ENCODE data around the gene RNF103. TPM values are rescaled to one million over a fixed set of nuclear protein-coding genes. Genes with fewer than 3 reads are reported as not detected.

The RNF103 gene
- total and polyA plus RNA-seq, 7 donors = 6.9 to 45.9 (median 22.5) TPM

GRCh38 chr2:86617153-86617552, 6.5 kb downstream of the RNF103 start:
- ATAC-seq = no peak
- no peak overlapping the region for H3K27ac ChIP-seq
- H3K36me3 ChIP-seq (ENCODE audit: insufficient read depth in 1 of 2, low read depth in 1 of 2) = peaks cover 0 to 77% of the 10 kb centered on the region in 2 donors
- DNase-seq = no peak
- intact Hi-C loops (cut with DNase I) = loop anchor here in 1 of 2 donors (10.0 kb wide), 1 partner anchor 392 kb away; no protein-coding TSS in a partner anchor
- H3K4me3 ChIP-seq = no peak overlapping the region
- H3K27me3 ChIP-seq (ENCODE audit: insufficient read depth in 3 of 3, low read length in 2 of 3) = no peaks in the 10 kb centered on the region
- WGBS, 3 donors = 83 to 87% (median 87%) methylated on average over 3 of the region's 3 CpGs
- no peaks in the 10 kb centered on the region for H3K9me3 ChIP-seq
- H3K4me1 ChIP-seq = peaks cover 37% of the 10 kb centered on the region
- TF ChIP-seq CTCF (IDR thresholded peaks at IDR 0.05) = no peak

GRCh38 chr2:86616502-86616901, 7.2 kb downstream of the RNF103 start:
- DNase-seq = no peak
- no peaks in the 10 kb centered on the region for H3K9me3 ChIP-seq
- whole genome bisulfite sequencing, 3 donors = 73 to 75% (median 75%) methylated on average over 3 of the region's 3 CpGs
- peaks cover 0 to 83% of the 10 kb centered on the region in 2 donors for H3K36me3 ChIP-seq (ENCODE audit: insufficient read depth in 1 of 2, low read depth in 1 of 2)
- intact Hi-C loops (cut with DNase I) = loop anchor here in 1 of 2 donors (10.0 kb wide), 1 partner anchor 392 kb away; no protein-coding TSS in a partner anchor
- H3K4me1 ChIP-seq = peaks cover 37% of the 10 kb centered on the region
- no peak for TF ChIP-seq CTCF (IDR thresholded peaks at IDR 0.05)
- no peak overlapping the region for H3K4me3 ChIP-seq
- no peaks in the 10 kb centered on the region for H3K27me3 ChIP-seq (ENCODE audit: insufficient read depth in 3 of 3, low read length in 2 of 3)
- H3K27ac ChIP-seq = no peak overlapping the region
- no peak for ATAC-seq

- intact Hi-C loops (cut with DNase I) = loop anchor here in 1 of 2 donors (10.0 kb wide), 1 partner anchor 391 kb away; no protein-coding TSS in a partner anchor
- DNase-seq = no peak
- no peak overlapping the region for H3K27ac ChIP-seq
Observed at GRCh38 chr2:86615596-86615995, 8.1 kb downstream of the RNF103 start.

GRCh38 chr2:86613515-86613914, 10.2 kb downstream of the RNF103 start:
- Histone ChIP-seq H3K27ac (no peak overlapping the region), H3K27me3 (ENCODE audit: insufficient read depth in 3 of 3, low read length in 2 of 3) (no peaks in the 10 kb centered on the region), H3K36me3 (ENCODE audit: insufficient read depth in 1 of 2, low read depth in 1 of 2) (peaks cover 0 to 95% of the 10 kb centered on the region in 2 donors), H3K4me3 (no peak overlapping the region), H3K4me1 (peaks cover 16% of the 10 kb centered on the region), H3K9me3 (no peaks in the 10 kb centered on the region)
- DNase-seq (no peak), ATAC-seq (no peak)
- 73 to 83% (median 75%) methylated on average over 4 of the region's 4 CpGs for WGBS, 3 donors
- TF ChIP-seq CTCF (IDR thresholded peaks at IDR 0.05) = no peak
- intact Hi-C loops (cut with DNase I) = loop anchor here in 1 of 2 donors (10.0 kb wide), 1 partner anchor 389 kb away; no protein-coding TSS in a partner anchor

More at GRCh38 chr2:86615596-86615995, 8.1 kb downstream of the RNF103 start:
- no peak for TF ChIP-seq CTCF (IDR thresholded peaks at IDR 0.05)
- Histone ChIP-seq H3K4me1 (peaks cover 33% of the 10 kb centered on the region), H3K36me3 (ENCODE audit: insufficient read depth in 1 of 2, low read depth in 1 of 2) (peaks cover 0 to 92% of the 10 kb centered on the region in 2 donors), H3K4me3 (no peak overlapping the region), H3K27me3 (ENCODE audit: insufficient read depth in 3 of 3, low read length in 2 of 3) (no peaks in the 10 kb centered on the region), H3K9me3 (no peaks in the 10 kb centered on the region)
- ATAC-seq = peak in 2 of 4 donors; percentile 48 to 50

- Histone ChIP-seq H3K4me3 (no peak overlapping the region), H3K27me3 (ENCODE audit: insufficient read depth in 3 of 3, low read length in 2 of 3) (no peaks in the 10 kb centered on the region), H3K9me3 (no peaks in the 10 kb centered on the region), H3K4me1 (peaks cover under 1% of the 10 kb centered on the region), H3K27ac (no peak overlapping the region), H3K36me3 (ENCODE audit: insufficient read depth in 1 of 2, low read depth in 1 of 2) (peaks cover 0 to 95% of the 10 kb centered on the region in 2 donors)
- no peak for TF ChIP-seq CTCF (IDR thresholded peaks at IDR 0.05)
- ATAC-seq (no peak), DNase-seq (no peak)
- intact Hi-C loops (cut with DNase I) = loop anchor here in 1 of 2 donors (10.0 kb wide), 1 partner anchor 386 kb away; no protein-coding TSS in a partner anchor
- 94 to 100% (median 98%) methylated on average over 1 of the region's 1 CpG for WGBS, 3 donors
Observed at GRCh38 chr2:86610871-86611270, 12.8 kb downstream of the RNF103 start.
